Mesenchymal stem cell (in vitro differentiated cells and primary cell): ENCODE data around the gene ASB11.
"Not testable (repeated sequence)": the region's sequence is repeated elsewhere in the genome, so short reads cannot be mapped to it uniquely, and the experiment has no call there.

Experiments used
- DNase-seq: peaks from one replicate; pipeline ENCODE4 v3.0.0-alpha.2; 2013
- H2AFZ ChIP-seq: one replicate; pipeline ENCODE4 v1.6.1; 2013; ENCODE audit warnings: low read depth, mild to moderate bottlenecking, control low read depth, inconsistent platforms, low read length, moderate library complexity
- H2AK5ac ChIP-seq: 2 replicates; pipeline ENCODE4 v1.6.1; 2013; ENCODE audit warnings: low read length, moderate library complexity, mild to moderate bottlenecking, inconsistent platforms; ENCODE audit not compliant: severe bottlenecking
- H2BK120ac ChIP-seq: one replicate; pipeline ENCODE4 v1.6.1; 2013; ENCODE audit warnings: low read depth, mild to moderate bottlenecking, inconsistent platforms, low read length, moderate library complexity
- H2BK12ac ChIP-seq, 2 experiments: one replicate each; pipeline ENCODE4 v1.6.1; 2013; ENCODE audit warnings: inconsistent platforms in 2 of 2, low read length in 2 of 2, mild to moderate bottlenecking in 2 of 2, moderate library complexity in 2 of 2, control low read depth in 1 of 2
- H2BK15ac ChIP-seq: one replicate; pipeline ENCODE4 v1.6.1; 2013; ENCODE audit warnings: mild to moderate bottlenecking, low read depth, inconsistent platforms; ENCODE audit not compliant: poor library complexity, severe bottlenecking
- H2BK5ac ChIP-seq: 2 replicates; pipeline ENCODE4 v1.6.1; 2013; ENCODE audit warnings: low read depth, mild to moderate bottlenecking, low read length, control low read depth, inconsistent platforms; ENCODE audit not compliant: poor library complexity, severe bottlenecking
- H3K14ac ChIP-seq, 2 experiments: one replicate each; pipeline ENCODE4 v1.6.1; 2013; ENCODE audit warnings: inconsistent platforms in 2 of 2, low read length in 2 of 2, control low read depth in 1 of 2, mild to moderate bottlenecking in 1 of 2, moderate library complexity in 1 of 2
- H3K18ac ChIP-seq, 2 experiments: one replicate each; pipeline ENCODE4 v1.6.1; 2013; ENCODE audit warnings: inconsistent platforms in 2 of 2, low read length in 2 of 2, control low read depth in 1 of 2, low read depth in 1 of 2, mild to moderate bottlenecking in 1 of 2
- H3K23ac ChIP-seq, 2 experiments: one replicate each; pipeline ENCODE4 v1.6.1; 2013; ENCODE audit warnings: inconsistent platforms in 2 of 2, low read length in 2 of 2, mild to moderate bottlenecking in 2 of 2, moderate library complexity in 2 of 2, control low read depth in 1 of 2
- H3K27ac ChIP-seq: 2 replicates; pipeline ENCODE4 v1.5.1; 2013; ENCODE audit warnings: mild to moderate bottlenecking, moderate library complexity, low read length, control low read depth, inconsistent platforms; ENCODE audit not compliant: poor library complexity, severe bottlenecking
- H3K27me3 ChIP-seq, 2 experiments: 2 replicates each; pipeline versions ENCODE4 v1.6.1 to v1.7.0; 2013; ENCODE audit warnings: low read length in 2 of 2, mild to moderate bottlenecking in 2 of 2, moderate library complexity in 2 of 2, control low read depth in 1 of 2, inconsistent platforms in 1 of 2; ENCODE audit not compliant: control insufficient read depth in 1 of 2, insufficient read depth in 1 of 2
- H3K36me3 ChIP-seq, 2 experiments: 2 replicates each; pipeline versions ENCODE4 v1.6.1 to v1.7.0; 2013; ENCODE audit warnings: low read length in 2 of 2, control low read depth in 1 of 2, inconsistent platforms in 1 of 2, low read depth in 1 of 2, mild to moderate bottlenecking in 1 of 2; ENCODE audit not compliant: insufficient read depth in 2 of 2, control insufficient read depth in 1 of 2
- H3K4ac ChIP-seq, 2 experiments: one replicate each; pipeline ENCODE4 v1.6.1; 2013; ENCODE audit warnings: inconsistent platforms in 2 of 2, low read length in 2 of 2, mild to moderate bottlenecking in 2 of 2, moderate library complexity in 2 of 2, control low read depth in 1 of 2, low read depth in 1 of 2
- H3K4me1 ChIP-seq: 2 replicates; pipeline ENCODE4 v1.6.1; 2013; ENCODE audit warnings: low read depth, low read length, control low read depth; ENCODE audit not compliant: control insufficient read depth, insufficient read depth
- H3K4me2 ChIP-seq: 2 replicates; pipeline ENCODE4 v1.6.1; 2013; ENCODE audit warnings: low read length, mild to moderate bottlenecking, inconsistent platforms; ENCODE audit not compliant: poor library complexity, severe bottlenecking
- H3K4me3 ChIP-seq, 2 experiments: 2 replicates each; pipeline versions ENCODE4 v1.5.1 to v1.7.0; 2013; ENCODE audit warnings: low read length in 2 of 2, mild to moderate bottlenecking in 2 of 2, control low read depth in 1 of 2, low read depth in 1 of 2; ENCODE audit not compliant: insufficient read depth in 1 of 2
- H3K79me1 ChIP-seq: replicated peaks from 2 replicates; pipeline ENCODE4 v1.6.1; 2013; ENCODE audit warnings: mild to moderate bottlenecking, control low read depth, low read length, inconsistent platforms; ENCODE audit not compliant: poor library complexity, severe bottlenecking
- H3K9ac ChIP-seq: 2 replicates; pipeline ENCODE4 v1.7.0; 2013; ENCODE audit warnings: mild to moderate bottlenecking, low read length, moderate library complexity
- H3K9me3 ChIP-seq: 2 replicates; pipeline ENCODE4 v1.7.0; 2013; ENCODE audit warnings: mild to moderate bottlenecking, low read length; ENCODE audit not compliant: control insufficient read depth
- H4K8ac ChIP-seq: one replicate; pipeline ENCODE4 v1.6.1; 2013; ENCODE audit warnings: inconsistent platforms, mild to moderate bottlenecking, low read length, moderate library complexity
- H4K91ac ChIP-seq: one replicate; pipeline ENCODE4 v1.6.1; 2013; ENCODE audit warnings: mild to moderate bottlenecking, low read length, inconsistent platforms
- WGBS: methylation state at CpG from one replicate; pipeline ENCODE4 v1.1.7; 2013; ENCODE audit warnings: mixed read lengths; 5-methylcytosine and 5-hydroxymethylcytosine counted together

ASB11 gene

GRCh38 chrX:15314472-15314871, 968 bp downstream of the ASB11 start:
- no peak overlapping the region for H3K9ac ChIP-seq
- H3K27ac ChIP-seq: no peak overlapping the region
- no peak overlapping the region for H4K91ac ChIP-seq
- H3K23ac ChIP-seq: no peak overlapping the region
- no peak overlapping the region for H3K4me2 ChIP-seq
- H3K9me3 ChIP-seq: no peaks in the 10 kb centered on the region
- H3K4me3 ChIP-seq: no peak overlapping the region
- 100% methylated on average over 1 of the region's 2 CpGs for WGBS
- no peak overlapping the region for H4K8ac ChIP-seq
- H3K18ac ChIP-seq: no peak overlapping the region
- no peaks in the 10 kb centered on the region for H3K4me1 ChIP-seq
- no peak overlapping the region for H2BK15ac ChIP-seq
- no peak overlapping the region for H2BK120ac ChIP-seq
- no peaks in the 10 kb centered on the region for H3K27me3 ChIP-seq
- H2BK5ac ChIP-seq: no peak overlapping the region
- no peak overlapping the region for H3K4ac ChIP-seq
- H2AFZ ChIP-seq: no peak overlapping the region
- H2AK5ac ChIP-seq: no peak overlapping the region
- H3K14ac ChIP-seq: no peak overlapping the region
- H3K36me3 ChIP-seq: no peaks in the 10 kb centered on the region
- H2BK12ac ChIP-seq: no peak overlapping the region
- no peak for DNase-seq
- no peaks in the 10 kb centered on the region for H3K79me1 ChIP-seq

DNA sequence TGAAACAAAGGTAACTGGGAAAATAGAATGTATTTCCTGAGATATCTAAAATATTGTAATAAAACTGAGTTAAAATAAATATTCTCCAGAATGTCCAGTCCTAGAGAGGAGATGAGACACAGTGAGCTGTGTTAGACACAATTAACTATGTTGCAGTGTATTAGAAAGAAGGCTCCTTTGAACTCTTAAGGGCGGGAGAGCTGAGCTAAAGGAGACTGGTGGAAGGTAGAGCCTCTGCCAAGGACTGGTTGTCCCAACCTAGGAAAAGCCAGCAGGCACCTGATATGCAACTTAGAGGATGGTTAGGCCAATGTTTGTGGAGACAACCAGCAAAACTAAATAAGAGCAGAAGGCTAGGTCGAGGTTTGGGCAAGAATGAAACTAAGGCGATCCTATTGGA, 4.3 kb downstream of the ASB11 start:
- no peaks in the 10 kb centered on the region for H3K4me1 ChIP-seq
- no peak overlapping the region for H2BK5ac ChIP-seq
- no peak overlapping the region for H4K91ac ChIP-seq
- no peak overlapping the region for H3K23ac ChIP-seq
- no peaks in the 10 kb centered on the region for H3K79me1 ChIP-seq
- H3K9ac ChIP-seq: no peak overlapping the region
- H2BK120ac ChIP-seq: no peak overlapping the region
- H3K36me3 ChIP-seq: no peaks in the 10 kb centered on the region
- H3K27me3 ChIP-seq: peaks cover 0 to 8% of the 10 kb centered on the region in 2 experiments
- H2AK5ac ChIP-seq: no peak overlapping the region
- no peak overlapping the region for H3K18ac ChIP-seq
- H4K8ac ChIP-seq: no peak overlapping the region
- H2AFZ ChIP-seq: no peak overlapping the region
- no peak overlapping the region for H3K4me3 ChIP-seq
- no peak overlapping the region for H3K14ac ChIP-seq
- no peak for DNase-seq
- no peak overlapping the region for H3K27ac ChIP-seq
- WGBS: 98% methylated on average over 3 of the region's 3 CpGs
- no peak overlapping the region for H2BK15ac ChIP-seq
- no peak overlapping the region for H3K4ac ChIP-seq
- no peaks in the 10 kb centered on the region for H3K9me3 ChIP-seq
- H2BK12ac ChIP-seq: no peak overlapping the region
- H3K4me2 ChIP-seq: no peak overlapping the region

GRCh38 chrX:15310117-15310516, 5.3 kb downstream of the ASB11 start:
- Histone ChIP-seq H2BK15ac (no peak overlapping the region), H3K36me3 (no peaks in the 10 kb centered on the region), H3K23ac (no peak overlapping the region), H2BK12ac (no peak overlapping the region), H3K18ac (no peak overlapping the region), H3K27me3 (peaks cover 0 to 8% of the 10 kb centered on the region in 2 experiments), H3K9me3 (no peaks in the 10 kb centered on the region), H4K8ac (no peak overlapping the region), H3K4me1 (no peaks in the 10 kb centered on the region), H3K4me2 (no peak overlapping the region), H2AK5ac (no peak overlapping the region), H3K9ac (no peak overlapping the region), H2AFZ (no peak overlapping the region), H3K4me3 (no peak overlapping the region), H2BK5ac (no peak overlapping the region), H3K79me1 (no peaks in the 10 kb centered on the region), H4K91ac (no peak overlapping the region), H2BK120ac (no peak overlapping the region), H3K4ac (no peak overlapping the region), H3K14ac (no peak overlapping the region), H3K27ac (no peak overlapping the region)
- peak; percentile 54 for DNase-seq
- WGBS: no CpG with 5 or more reads among the region's 3 CpGs

DNA sequence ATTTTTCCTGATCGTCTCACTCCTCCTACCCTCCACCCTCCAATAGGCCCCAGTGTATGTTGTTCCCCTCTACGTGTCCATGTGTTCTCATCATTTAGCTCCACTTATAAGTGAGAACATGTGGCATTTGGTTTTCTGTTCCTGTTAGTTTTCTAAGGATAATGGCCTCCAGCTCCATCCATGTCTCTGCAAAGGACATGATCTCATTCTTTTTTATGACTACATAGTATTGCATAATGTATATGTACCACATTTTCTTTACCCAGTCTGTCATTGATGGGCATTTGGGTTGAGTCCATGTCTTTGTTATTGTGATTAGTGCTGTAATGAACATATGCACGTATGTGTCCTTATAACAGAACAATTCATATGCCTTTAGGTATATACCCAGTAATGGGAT, 9.5 kb downstream of the ASB11 start:
- H4K91ac ChIP-seq, H2AFZ ChIP-seq, H3K4me1 ChIP-seq, H2BK12ac ChIP-seq, H3K4ac ChIP-seq, H4K8ac ChIP-seq, H3K23ac ChIP-seq, H3K18ac ChIP-seq, H3K27ac ChIP-seq, H3K9ac ChIP-seq, DNase-seq, H3K14ac ChIP-seq, H3K4me2 ChIP-seq, H2BK120ac ChIP-seq, H2BK5ac ChIP-seq, H2AK5ac ChIP-seq, H3K36me3 ChIP-seq, H3K4me3 ChIP-seq, H3K79me1 ChIP-seq, H2BK15ac ChIP-seq, H3K9me3 ChIP-seq: not testable (repeated sequence)
- WGBS: 56% methylated on average over 1 of the region's 3 CpGs
- H3K27me3 ChIP-seq: peaks cover 0 to 13% of the 10 kb centered on the region in 2 experiments
